Activated T-helper 17 cell treated with anti-CD3 and anti-CD28 coated beads, Interleukin-2, amount 50 U/mL, for 72 hours (primary cell): ENCODE results near the gene KRT8. TPM values are rescaled to one million over a fixed set of nuclear protein-coding genes. Genes with fewer than 3 reads are reported as not detected.
"Not testable (repeated sequence)": the region's sequence is repeated elsewhere in the genome, so short reads cannot be mapped to it uniquely, and the experiment has no call there.

Experiments
- ATAC-seq: fragments of 150-1000 bp; cut with Tn5 transposase; replicated peaks from 2 replicates; pipeline ENCODE4 v1.10.0; 2021; ENCODE audit warnings: mild to moderate bottlenecking, moderate library complexity
- H3K27ac Mint-ChIP-seq: one replicate; pipeline ENCODE4 v1.8.0; 2022; ENCODE audit warnings: mixed read lengths
- H3K27me3 Mint-ChIP-seq: one replicate; pipeline ENCODE4 v1.8.0; 2022; ENCODE audit warnings: mixed read lengths
- H3K36me3 Mint-ChIP-seq: one replicate; pipeline ENCODE4 v1.8.0; 2022; ENCODE audit warnings: low read depth, mild to moderate bottlenecking, mixed read lengths
- H3K4me1 Mint-ChIP-seq: one replicate; pipeline ENCODE4 v1.8.0; 2022; ENCODE audit warnings: mixed read lengths
- H3K4me3 Mint-ChIP-seq: one replicate; pipeline ENCODE4 v1.8.0; 2022; ENCODE audit warnings: mild to moderate bottlenecking, mixed read lengths
- H3K9me3 Mint-ChIP-seq: one replicate; pipeline ENCODE4 v1.8.0; 2022; ENCODE audit warnings: mixed read lengths
- total RNA-seq, 2 donors: library from RNA; stranded (reverse); gene quantifications; one replicate each; pipeline ENCODE4 v1.2.3, GENCODE V29; 2022

KRT8 gene
- total RNA-seq, 2 donors from 2014 or later: 0.22 to 1.2 TPM

DNA sequence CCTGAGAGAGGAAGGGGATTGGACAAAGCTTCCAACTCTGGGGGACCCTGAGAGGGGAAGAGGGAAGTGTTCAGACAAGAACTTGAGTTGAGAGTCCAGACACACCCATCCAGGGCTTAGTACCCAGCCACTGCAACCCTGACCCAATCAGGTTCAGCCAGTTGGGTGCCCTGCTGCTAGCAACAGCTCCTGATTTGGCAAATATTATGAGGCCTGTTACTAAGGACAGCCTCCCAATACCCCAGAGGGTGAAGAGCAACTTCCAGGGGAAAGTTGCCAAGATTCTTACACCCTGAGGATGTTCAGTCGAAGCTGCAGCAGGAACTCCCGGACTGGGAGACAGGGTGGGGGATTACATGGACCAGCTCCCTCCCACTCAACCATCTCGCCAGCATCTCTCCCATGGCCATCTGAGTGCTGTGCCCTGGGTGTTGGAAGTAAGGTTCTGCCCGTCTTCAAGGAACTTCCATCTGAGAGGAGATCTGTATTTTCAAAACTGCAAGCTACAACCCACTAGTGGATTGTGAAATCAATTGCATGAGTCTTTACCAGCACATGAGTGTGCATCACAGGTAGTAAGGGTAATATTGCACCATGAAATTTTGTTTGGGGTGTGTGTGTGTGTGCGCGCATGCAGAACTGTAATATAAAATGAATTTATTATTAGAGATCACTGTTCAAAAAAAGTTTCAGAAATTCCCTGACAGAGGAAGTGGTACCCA, 44.6 kb downstream of the KRT8 start:
- H3K9me3 Mint-ChIP-seq: no peaks in the 10 kb centered on the region
- no peak overlapping the region for H3K4me3 Mint-ChIP-seq
- H3K27me3 Mint-ChIP-seq: peaks cover 3% of the 10 kb centered on the region
- no peaks in the 10 kb centered on the region for H3K4me1 Mint-ChIP-seq
- H3K27ac Mint-ChIP-seq: no peak overlapping the region
- no peak for ATAC-seq
- H3K36me3 Mint-ChIP-seq: no peaks in the 10 kb centered on the region

DNA sequence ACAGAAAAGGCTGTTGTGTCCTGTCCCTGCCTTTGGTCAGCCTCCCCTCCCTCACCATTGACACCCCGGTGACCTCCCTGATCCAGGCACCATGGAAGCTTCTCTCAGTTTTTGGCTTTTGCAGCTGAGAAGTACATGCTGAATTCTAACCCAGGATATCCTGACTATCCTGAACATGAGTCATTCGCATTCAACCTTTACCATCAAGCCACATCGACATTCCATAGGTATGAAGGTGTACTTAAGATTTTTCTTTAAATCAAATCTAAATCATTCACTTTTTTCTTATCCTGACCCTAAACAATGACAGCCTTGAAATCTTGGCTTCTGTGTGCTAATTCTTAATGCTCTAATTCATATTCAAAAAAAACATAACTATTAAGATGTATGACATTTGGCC, 47.4 kb downstream of the KRT8 start:
- Mint-ChIP-seq H3K4me3 (no peak overlapping the region), H3K4me1 (no peaks in the 10 kb centered on the region), H3K36me3 (no peaks in the 10 kb centered on the region), H3K27me3 (peaks cover 7% of the 10 kb centered on the region), H3K27ac (no peak overlapping the region), H3K9me3 (no peaks in the 10 kb centered on the region)
- no peak for ATAC-seq

DNA sequence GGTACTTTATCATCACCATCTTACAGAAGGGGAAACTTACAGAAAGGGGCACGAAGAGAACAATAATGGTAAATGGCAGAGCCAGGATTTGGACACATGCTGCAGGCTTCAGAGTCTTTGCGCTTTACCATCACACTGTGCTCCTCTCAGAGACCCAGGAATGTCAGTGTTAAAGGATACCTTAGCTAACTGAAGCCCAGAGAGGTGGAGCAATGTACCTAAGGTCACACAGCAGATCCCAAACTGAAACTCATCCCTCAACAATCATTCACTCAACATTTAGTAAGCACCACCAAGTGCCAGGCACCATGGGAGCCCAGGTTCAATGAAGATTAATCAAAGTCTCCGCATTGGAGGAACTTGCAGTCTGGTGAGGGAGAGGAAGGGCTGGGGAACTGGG, 48.1 kb downstream of the KRT8 start:
- no peaks in the 10 kb centered on the region for H3K4me1 Mint-ChIP-seq
- no peak overlapping the region for H3K4me3 Mint-ChIP-seq
- H3K36me3 Mint-ChIP-seq: no peaks in the 10 kb centered on the region
- ATAC-seq: no peak
- no peaks in the 10 kb centered on the region for H3K9me3 Mint-ChIP-seq
- H3K27ac Mint-ChIP-seq: no peak overlapping the region
- H3K27me3 Mint-ChIP-seq: peaks cover 7% of the 10 kb centered on the region

DNA sequence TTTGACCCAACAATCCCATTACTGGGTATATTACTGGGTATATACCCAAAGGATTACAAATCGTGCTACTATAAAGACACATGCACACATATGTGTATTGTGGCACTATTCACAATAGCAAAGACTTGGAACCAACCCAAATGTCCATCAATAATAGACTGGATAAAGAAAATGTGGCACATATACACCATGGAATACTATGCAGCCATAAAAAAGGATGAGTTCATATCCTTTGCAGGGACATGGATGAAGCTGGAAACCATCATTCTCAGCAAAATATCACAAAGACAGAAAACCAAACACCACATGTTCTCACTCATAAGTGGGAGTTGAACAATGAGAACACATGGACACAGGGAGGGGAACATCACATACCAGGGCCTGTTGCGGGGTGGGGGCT, 48.8 kb downstream of the KRT8 start:
- not testable (repeated sequence) for H3K4me3 Mint-ChIP-seq, H3K4me1 Mint-ChIP-seq, ATAC-seq, H3K27ac Mint-ChIP-seq, H3K9me3 Mint-ChIP-seq, H3K27me3 Mint-ChIP-seq, H3K36me3 Mint-ChIP-seq

DNA sequence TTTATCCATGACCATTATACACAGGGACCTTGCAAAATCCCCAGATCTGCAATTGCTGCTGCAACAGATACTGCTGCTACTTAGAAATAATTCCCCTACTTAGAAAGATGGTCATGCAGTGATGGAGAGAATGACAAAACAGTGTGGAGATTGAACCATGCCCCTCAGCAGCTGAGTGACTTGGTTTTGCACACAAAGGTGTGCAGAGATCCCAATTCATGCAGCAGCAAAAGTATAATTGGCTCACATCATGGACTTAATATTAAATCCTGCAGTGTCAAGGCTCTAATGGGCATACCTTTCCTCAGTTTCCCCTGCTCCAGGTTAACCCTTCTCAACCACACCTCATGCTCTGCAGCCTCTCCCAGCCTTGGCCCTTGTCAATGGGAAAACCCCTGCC, 53.1 kb downstream of the KRT8 start:
- Mint-ChIP-seq H3K9me3 (no peaks in the 10 kb centered on the region), H3K4me1 (no peaks in the 10 kb centered on the region), H3K4me3 (no peak overlapping the region), H3K27ac (no peak overlapping the region), H3K36me3 (no peaks in the 10 kb centered on the region), H3K27me3 (peaks cover 11% of the 10 kb centered on the region)
- no peak for ATAC-seq

DNA sequence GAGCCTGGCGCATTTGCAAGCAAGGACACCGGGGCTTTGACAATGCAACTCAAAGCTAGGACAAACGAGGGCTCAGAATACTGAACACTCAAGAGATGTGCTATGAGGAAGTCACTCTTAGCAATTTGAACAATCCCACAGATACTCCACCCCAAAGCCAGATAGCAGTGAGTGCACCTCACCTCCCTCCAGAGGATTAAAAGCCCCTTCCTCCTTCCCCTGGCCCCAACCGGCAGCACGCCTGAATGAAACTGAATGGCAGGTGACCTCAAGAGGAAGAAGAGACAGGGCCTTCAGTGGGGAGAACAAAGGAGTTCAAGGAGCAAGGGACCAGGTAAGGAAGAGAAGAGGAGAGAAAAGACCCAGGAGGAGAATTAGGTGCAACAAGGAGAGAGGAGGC, 54.2 kb downstream of the KRT8 start:
- no peak overlapping the region for H3K4me3 Mint-ChIP-seq
- no peaks in the 10 kb centered on the region for H3K36me3 Mint-ChIP-seq
- H3K27me3 Mint-ChIP-seq: peaks cover 10% of the 10 kb centered on the region
- no peak overlapping the region for H3K27ac Mint-ChIP-seq
- ATAC-seq: no peak
- no peaks in the 10 kb centered on the region for H3K9me3 Mint-ChIP-seq
- H3K4me1 Mint-ChIP-seq: no peaks in the 10 kb centered on the region

DNA sequence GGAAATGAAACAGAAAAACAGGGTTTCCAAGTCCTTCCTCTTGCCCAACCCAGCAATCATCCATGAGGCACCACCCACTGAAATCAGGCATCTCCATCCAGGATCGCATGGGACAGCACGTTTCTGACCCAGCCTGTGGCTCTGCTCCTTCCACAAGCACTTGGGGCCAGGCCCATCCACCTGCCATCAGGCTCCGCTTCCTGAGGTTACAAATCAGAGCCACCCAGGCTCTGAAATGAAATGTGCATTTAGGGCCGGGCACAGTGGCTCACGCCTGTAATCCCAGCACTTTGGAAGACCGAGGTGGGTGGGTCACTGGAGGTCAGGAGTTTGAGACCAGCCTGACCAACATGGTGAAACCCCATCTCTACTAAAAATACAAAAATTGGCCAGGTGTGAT, 55.4 kb downstream of the KRT8 start:
- no peak overlapping the region for H3K27ac Mint-ChIP-seq
- no peak overlapping the region for H3K4me3 Mint-ChIP-seq
- no peaks in the 10 kb centered on the region for H3K36me3 Mint-ChIP-seq
- ATAC-seq: no peak
- no peaks in the 10 kb centered on the region for H3K9me3 Mint-ChIP-seq
- peaks cover 8% of the 10 kb centered on the region for H3K27me3 Mint-ChIP-seq
- H3K4me1 Mint-ChIP-seq: no peaks in the 10 kb centered on the region

DNA sequence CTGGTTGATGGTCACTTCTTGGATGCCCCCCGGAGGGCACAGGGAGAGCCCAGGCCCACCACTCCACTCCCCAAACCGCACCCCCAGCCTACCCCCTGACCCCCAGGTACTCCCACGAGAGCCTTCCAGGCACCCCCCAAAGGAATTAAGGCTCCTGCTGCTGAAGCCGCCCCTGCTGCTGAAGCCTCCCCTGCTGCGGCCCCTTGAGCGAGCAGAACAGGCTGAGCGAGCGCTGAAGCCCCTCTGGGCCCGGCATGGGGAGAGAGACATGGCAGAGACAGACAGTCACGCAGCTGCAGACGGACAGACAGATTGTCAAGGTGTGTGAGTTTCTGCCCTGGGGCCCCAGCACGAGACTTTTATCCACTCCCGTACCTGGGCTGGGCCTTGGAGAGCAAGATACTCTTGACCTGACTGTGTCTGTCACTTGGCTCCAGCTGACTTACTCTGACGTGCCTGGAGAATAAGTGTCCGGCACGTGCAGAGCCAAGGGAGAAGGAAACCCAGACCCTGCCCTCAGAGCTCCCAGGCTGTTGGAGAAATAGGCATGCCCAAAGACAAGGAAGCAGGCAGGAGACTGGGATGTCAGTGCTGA, 56.1 kb downstream of the KRT8 start, which contains the start of gene KRT78:
Gene KRT78, minus strand, starts transcription at position 334 of the 595 bp plus-strand sequence. Its CDS starts 64 bp downstream, at position 270.
- Mint-ChIP-seq H3K9me3 (no peaks in the 10 kb centered on the region), H3K27ac (no peak within 1 kb of the TSS), H3K4me1 (no peaks in the 10 kb centered on the region)

DNA sequence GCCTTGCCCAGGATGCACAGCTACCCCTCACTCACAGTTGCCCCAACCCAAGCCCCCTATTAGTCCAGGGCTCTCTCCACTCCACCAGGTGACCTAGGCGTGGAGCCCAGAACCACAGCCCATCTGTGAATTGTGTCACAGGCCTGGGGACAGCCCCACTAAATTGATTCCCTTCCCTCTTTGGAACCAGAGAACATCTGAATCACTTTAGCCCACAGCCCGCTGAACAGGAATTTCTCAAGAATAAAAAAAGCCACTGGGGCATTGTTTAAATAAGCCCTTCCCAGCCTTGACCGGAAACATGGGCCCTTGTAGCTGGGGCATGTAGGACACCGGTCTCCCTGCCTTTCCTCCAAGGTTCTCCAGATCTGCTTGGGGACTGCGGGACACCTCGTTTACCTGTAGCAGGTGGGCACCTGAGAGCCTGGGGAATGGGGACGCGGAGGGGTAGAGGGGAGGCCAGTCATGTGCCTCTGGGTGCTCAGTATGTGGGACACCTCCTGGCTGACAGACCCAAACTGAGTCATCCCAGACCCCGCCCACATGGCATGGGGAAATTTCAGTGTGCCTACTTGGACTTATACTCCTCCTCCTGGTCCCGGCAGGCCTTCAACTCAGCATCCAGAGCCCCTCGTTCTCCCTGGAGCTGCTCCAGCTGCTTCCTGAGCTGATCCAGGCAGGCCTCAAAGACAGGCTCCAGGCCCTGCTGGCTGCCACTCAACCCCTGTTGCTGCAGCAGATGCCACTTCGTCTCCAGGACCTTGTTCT, 57.4 kb downstream of the KRT8 start:
- Mint-ChIP-seq H3K36me3 (no peaks in the 10 kb centered on the region), H3K27ac (no peak overlapping the region), H3K4me3 (no peak overlapping the region), H3K9me3 (no peaks in the 10 kb centered on the region), H3K27me3 (peaks cover 4% of the 10 kb centered on the region), H3K4me1 (no peaks in the 10 kb centered on the region)
- peak; percentile 53 for ATAC-seq

More for the DNA sequence above, 56.1 kb downstream of the KRT8 start, which contains the start of gene KRT78:
- no peak within 1 kb of the TSS for H3K4me3 Mint-ChIP-seq
- H3K36me3 Mint-ChIP-seq: no peaks in the 10 kb centered on the region
- ATAC-seq: no peak
- peaks cover 8% of the 10 kb centered on the region for H3K27me3 Mint-ChIP-seq

Other genes starting within 250 kb of the KRT8 start
- gene KRT1, start 224.7 kb downstream of the KRT8 start, total RNA-seq: not detected
- not detected for gene KRT77, start 201.6 kb downstream of the KRT8 start, total RNA-seq
- gene KRT76, start 127.7 kb downstream of the KRT8 start, total RNA-seq: not detected
- gene KRT3, start 109.0 kb downstream of the KRT8 start, total RNA-seq: not detected
- gene KRT4, start 91.0 kb downstream of the KRT8 start, total RNA-seq: not detected
- under 1 TPM in 1 of 2 donors, not detected in 1; 0.82 TPM for gene KRT79, start 70.8 kb downstream of the KRT8 start, total RNA-seq
- gene KRT78, start 56.1 kb downstream of the KRT8 start, total RNA-seq: not detected
- 1 to 10 TPM; 3.4 to 4.8 TPM for gene KRT18, start 44.0 kb upstream of the KRT8 start, total RNA-seq
- gene EIF4B, start 101.4 kb upstream of the KRT8 start, total RNA-seq: 100 to 1,000 TPM; 536 to 964 TPM
- gene TNS2, start 145.0 kb upstream of the KRT8 start, total RNA-seq: 1 to 10 TPM in 1 of 2 donors, under 1 TPM in 1; 0.69 to 4.6 TPM
- gene SPRYD3, start 174.3 kb upstream of the KRT8 start, total RNA-seq: 10 to 100 TPM; 25.4 to 28.8 TPM
- gene IGFBP6, start 192.6 kb upstream of the KRT8 start, total RNA-seq: 1 to 10 TPM in 1 of 2 donors, under 1 TPM in 1; 0.45 to 6.0 TPM
- gene SOAT2, start 198.4 kb upstream of the KRT8 start, total RNA-seq: 1 to 10 TPM in 1 of 2 donors, under 1 TPM in 1; 0.28 to 1.1 TPM